Lower lobe of right lung (tissue), 2 donors: ENCODE measurements around the gene TTBK2. TPM values are rescaled to one million over a fixed set of nuclear protein-coding genes. Genes with fewer than 3 reads are reported as not detected.
A peak's percentile ranks its signal among the peaks of the same experiment; 100 is the strongest.

ENCODE experiments used
- ATAC-seq, 2 donors: fragments of 200-7000 bp; cut with Tn5 transposase; one replicate each; pipeline ENCODE4 v1.9.1; 2020 to 2022; ENCODE audit warnings: mild to moderate bottlenecking in 2 of 2, moderate library complexity in 2 of 2
- DNase-seq: peaks from one replicate; pipeline ENCODE4 v3.0.0-alpha.2; 2020
- H3K27ac ChIP-seq: fragments of 200-600 bp; one replicate; pipeline ENCODE4 v1.8.0; 2022
- H3K27me3 ChIP-seq: fragments of 200-600 bp; one replicate; pipeline ENCODE4 v1.8.0; 2022; ENCODE audit warnings: low read depth
- H3K36me3 ChIP-seq: fragments of 200-600 bp; one replicate; pipeline ENCODE4 v1.8.0; 2022; ENCODE audit warnings: mild to moderate bottlenecking
- H3K4me1 ChIP-seq: fragments of 200-600 bp; one replicate; pipeline ENCODE4 v1.8.0; 2022
- H3K4me3 ChIP-seq: fragments of 200-600 bp; one replicate; pipeline ENCODE4 v1.8.0; 2022; ENCODE audit warnings: mild to moderate bottlenecking
- H3K9me3 ChIP-seq: fragments of 200-600 bp; one replicate; pipeline ENCODE4 v1.8.0; 2022
- CTCF ChIP-seq: fragments of 200-600 bp; IDR thresholded peaks from one replicate; pipeline ENCODE4 v1.8.0; 2022; ENCODE audit warnings: antibody characterized with exemption, mild to moderate bottlenecking
- intact Hi-C: fragments of 100-400 bp; cut with DNase I; formaldehyde crosslinking; loops from one replicate; pipeline ENCODE4 v1.11.0; 2022
- total RNA-seq: library from RNA; stranded (reverse); fragmentation: NEBNext Ultra II Directional; extraction: Animal tissue kit (Norgen Biotek cat#: 25700); gene quantifications from one replicate; pipeline ENCODE4 v1.2.1, GENCODE V29; 2021
- donor health status: DM: no; HTN: yes; CAD: no; lungs with severe emphysema.

TTBK2 gene
- total RNA-seq, 1 donor from 2014 or later, result 19.1 TPM

GRCh38 chr15:42705336-42705735 is 215.2 kb downstream of the TTBK2 start:
- TF ChIP-seq CTCF, result no peak
- Histone ChIP-seq H3K27me3 (no peaks in the 10 kb centered on the region), H3K36me3 (no peaks in the 10 kb centered on the region), H3K27ac (no peak overlapping the region), H3K4me3 (no peak overlapping the region), H3K4me1 (peaks cover 10% of the 10 kb centered on the region), H3K9me3 (no peaks in the 10 kb centered on the region)
- intact Hi-C loops, result no loop called here
- ATAC-seq (no peak), DNase-seq (no peak)

- peak; percentile 85 for TF ChIP-seq CTCF
- Histone ChIP-seq H3K4me3 (no peak overlapping the region), H3K4me1 (peaks cover 10% of the 10 kb centered on the region), H3K9me3 (no peaks in the 10 kb centered on the region), H3K27me3 (no peaks in the 10 kb centered on the region), H3K36me3 (no peaks in the 10 kb centered on the region), H3K27ac (no peak overlapping the region)
- ATAC-seq, result peak; percentile 96
- intact Hi-C loops, result no loop called here
- no peak for DNase-seq
Measured at GRCh38 chr15:42704492-42704926, 216.1 kb downstream of the TTBK2 start.

GRCh38 chr15:42696626-42697025 is 224.0 kb downstream of the TTBK2 start:
- Histone ChIP-seq H3K4me1 (no peaks in the 10 kb centered on the region), H3K4me3 (no peak overlapping the region), H3K27me3 (no peaks in the 10 kb centered on the region), H3K27ac (no peak overlapping the region), H3K9me3 (no peaks in the 10 kb centered on the region), H3K36me3 (peaks cover 63% of the 10 kb centered on the region)
- TF ChIP-seq CTCF, result no peak
- ATAC-seq, result no peak
- intact Hi-C loops, result no loop called here
- no peak for DNase-seq

- H3K27ac ChIP-seq, result no peak overlapping the region
- peaks cover 72% of the 10 kb centered on the region for H3K36me3 ChIP-seq
- H3K27me3 ChIP-seq, result no peaks in the 10 kb centered on the region
- DNase-seq, result no peak
- intact Hi-C loops, result no loop called here
- H3K4me3 ChIP-seq, result no peak overlapping the region
- H3K4me1 ChIP-seq, result no peaks in the 10 kb centered on the region
- no peak for TF ChIP-seq CTCF
- H3K9me3 ChIP-seq, result no peaks in the 10 kb centered on the region
- no peak for ATAC-seq
Measured at GRCh38 chr15:42695527-42696071, 225.0 kb downstream of the TTBK2 start.

- ATAC-seq (no peak), DNase-seq (no peak)
- no peaks in the 10 kb centered on the region for H3K9me3 ChIP-seq
- H3K4me1 ChIP-seq, result no peaks in the 10 kb centered on the region
- H3K4me3 ChIP-seq, result no peak overlapping the region
- H3K27me3 ChIP-seq, result no peaks in the 10 kb centered on the region
- H3K36me3 ChIP-seq, result peaks cover 84% of the 10 kb centered on the region
- intact Hi-C loops, result no loop called here
- no peak for TF ChIP-seq CTCF
- no peak overlapping the region for H3K27ac ChIP-seq
Measured at GRCh38 chr15:42694398-42694797, 226.2 kb downstream of the TTBK2 start.

GRCh38 chr15:42693942-42694341 is 226.6 kb downstream of the TTBK2 start:
- no peak for ATAC-seq
- no peak overlapping the region for H3K4me3 ChIP-seq
- H3K27ac ChIP-seq, result no peak overlapping the region
- no peaks in the 10 kb centered on the region for H3K4me1 ChIP-seq
- H3K36me3 ChIP-seq, result peaks cover 88% of the 10 kb centered on the region
- H3K9me3 ChIP-seq, result no peaks in the 10 kb centered on the region
- no peak for TF ChIP-seq CTCF
- H3K27me3 ChIP-seq, result no peaks in the 10 kb centered on the region
- intact Hi-C loops, result no loop called here
- no peak for DNase-seq
